Activated T-cell treated with anti-CD3 and anti-CD28 coated beads, Interleukin-2, amount 50 U/mL, for 72 hours (primary cell): ENCODE data around the gene RAD23B. TPM values are rescaled to one million over a fixed set of nuclear protein-coding genes. Genes with fewer than 3 reads are reported as not detected.

ENCODE experiments used
- ATAC-seq, 2 donors: fragments of 150-1000 bp; cut with Tn5 transposase; replicated peaks in 1 of 2; 2 replicates each; pipeline ENCODE4 v1.10.0; 2021; ENCODE audit warnings: moderate library complexity in 2 of 2, mild to moderate bottlenecking in 1 of 2
- DNase-seq, 2 donors: peaks; one replicate each; pipeline ENCODE4 v3.0.0; 2021 to 2022; ENCODE audit warnings: mixed read lengths in 1 of 2
- H3K27ac Mint-ChIP-seq: one replicate; pipeline ENCODE4 v1.8.0; 2022; ENCODE audit warnings: mild to moderate bottlenecking, moderate library complexity, mixed read lengths
- H3K27me3 Mint-ChIP-seq: one replicate; pipeline ENCODE4 v1.8.0; 2022; ENCODE audit warnings: low read depth, mixed read lengths
- H3K36me3 Mint-ChIP-seq, 2 donors: one replicate each; pipeline ENCODE4 v1.8.0; 2022; ENCODE audit warnings: mixed read lengths in 2 of 2, mild to moderate bottlenecking in 1 of 2; ENCODE audit not compliant: insufficient read depth in 2 of 2
- H3K4me1 Mint-ChIP-seq: one replicate; pipeline ENCODE4 v1.8.0; 2022; ENCODE audit warnings: low read depth, mixed read lengths
- H3K4me3 Mint-ChIP-seq, 2 donors: one replicate each; pipeline ENCODE4 v1.8.0; 2022; ENCODE audit warnings: mild to moderate bottlenecking in 2 of 2, mixed read lengths in 2 of 2, moderate library complexity in 2 of 2
- H3K9me3 Mint-ChIP-seq, 2 donors: one replicate each; pipeline ENCODE4 v1.8.0; 2022; ENCODE audit warnings: mixed read lengths in 2 of 2
- total RNA-seq, 2 donors: library from RNA; stranded (reverse); gene quantifications; one replicate each; pipeline ENCODE4 v1.2.3, GENCODE V29; 2022

Gene RAD23B
- total RNA-seq, 2 donors from 2014 or later, result 88.7 to 112 TPM

DNA sequence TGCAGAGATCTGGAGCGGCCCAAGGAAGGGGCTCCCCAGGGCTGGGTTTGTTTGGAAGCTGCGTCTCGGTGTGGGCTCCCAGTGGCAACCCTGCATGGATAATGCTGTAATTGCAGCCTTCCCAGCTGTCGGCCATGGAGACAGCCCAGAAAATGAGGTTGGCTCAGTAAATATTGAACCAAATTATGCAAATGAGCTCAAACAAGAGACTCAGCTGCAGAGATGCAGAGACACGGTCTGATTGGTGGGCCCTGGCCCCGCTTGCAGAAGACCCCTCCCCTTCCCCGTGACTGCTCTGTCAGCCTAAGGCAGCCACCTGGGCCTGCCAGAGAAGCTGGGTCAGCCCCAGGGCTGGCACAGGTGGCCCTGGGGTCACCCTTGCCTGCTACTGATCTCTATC lies 75.9 kb downstream of the RAD23B start:
- Mint-ChIP-seq H3K36me3 (no peaks in the 10 kb centered on the region), H3K27ac (no peak overlapping the region), H3K4me3 (no peak overlapping the region), H3K4me1 (peaks cover 15% of the 10 kb centered on the region), H3K9me3 (no peaks in the 10 kb centered on the region), H3K27me3 (peaks cover 7% of the 10 kb centered on the region)
- ATAC-seq, result no peak
- DNase-seq, result no peak

DNA sequence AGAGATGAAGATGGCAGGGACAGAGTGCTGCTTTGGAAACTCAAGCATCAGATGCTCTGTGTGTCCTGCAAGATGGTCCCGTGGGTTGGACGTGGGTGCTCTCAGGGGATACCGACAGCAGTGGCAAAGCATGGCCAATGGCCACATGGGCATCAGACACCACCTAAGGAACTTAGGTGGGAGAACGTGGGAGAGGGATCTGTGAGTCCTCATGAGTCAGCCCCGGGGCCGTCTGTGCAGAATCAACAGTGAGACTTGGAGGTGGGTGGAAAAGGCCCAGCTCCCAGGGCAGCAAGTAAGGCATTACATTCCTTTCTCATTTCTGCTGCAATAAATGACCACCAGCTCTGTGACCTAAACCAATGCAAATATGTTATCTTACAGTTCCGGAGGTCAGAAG lies 77.0 kb downstream of the RAD23B start:
- no peak overlapping the region for H3K27ac Mint-ChIP-seq
- DNase-seq (no peak), ATAC-seq (no peak)
- no peaks in the 10 kb centered on the region for H3K9me3 Mint-ChIP-seq
- H3K4me1 Mint-ChIP-seq, result peaks cover 15% of the 10 kb centered on the region
- no peak overlapping the region for H3K4me3 Mint-ChIP-seq
- no peaks in the 10 kb centered on the region for H3K36me3 Mint-ChIP-seq
- H3K27me3 Mint-ChIP-seq, result no peaks in the 10 kb centered on the region

- ATAC-seq (peak in 1 of 2 donors; percentile 47), DNase-seq (peak in 1 of 2 donors; percentile 13)
- H3K4me3 Mint-ChIP-seq, result no peak overlapping the region
- H3K27me3 Mint-ChIP-seq, result no peaks in the 10 kb centered on the region
- no peak overlapping the region for H3K27ac Mint-ChIP-seq
- H3K9me3 Mint-ChIP-seq, result no peaks in the 10 kb centered on the region
- H3K4me1 Mint-ChIP-seq, result peaks cover 15% of the 10 kb centered on the region
- no peaks in the 10 kb centered on the region for H3K36me3 Mint-ChIP-seq
Observed at GRCh38 chr9:107361816-107362215, 78.7 kb downstream of the RAD23B start.

DNA sequence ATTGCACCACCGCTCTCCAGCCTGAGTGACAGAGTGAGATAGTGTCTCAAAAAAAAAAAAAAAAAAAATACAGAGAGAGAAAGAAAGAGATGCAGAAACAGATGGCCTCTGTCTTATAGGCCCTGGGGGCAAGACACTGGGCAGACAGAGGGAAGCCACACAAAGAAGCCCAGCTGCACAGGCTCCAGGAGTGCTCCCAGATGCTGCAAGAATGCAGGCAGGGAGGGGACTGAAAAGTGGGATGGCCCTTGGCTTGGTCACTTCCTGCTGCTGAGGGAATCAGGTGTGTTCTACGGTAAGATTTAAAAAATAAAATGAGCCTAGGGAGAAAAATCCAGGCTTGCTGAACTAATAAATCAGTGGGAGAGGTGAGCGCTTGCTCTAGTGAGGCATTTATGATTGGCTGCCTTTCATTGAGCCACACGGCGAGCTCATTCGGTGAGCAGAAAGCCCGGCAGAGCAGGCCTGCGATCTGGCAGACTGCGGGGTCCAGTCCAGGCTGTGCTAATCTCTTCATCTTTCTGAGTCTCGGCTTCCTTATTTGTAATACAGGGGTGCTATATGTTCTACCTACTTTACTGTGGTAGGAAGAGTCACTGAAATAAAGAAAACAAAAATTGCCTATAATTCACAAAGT lies 80.6 kb downstream of the RAD23B start:
- H3K36me3 Mint-ChIP-seq, result no peaks in the 10 kb centered on the region
- DNase-seq, result no peak
- peaks cover 6% of the 10 kb centered on the region for H3K27me3 Mint-ChIP-seq
- H3K4me3 Mint-ChIP-seq, result no peak overlapping the region
- no peaks in the 10 kb centered on the region for H3K9me3 Mint-ChIP-seq
- H3K27ac Mint-ChIP-seq, result no peak overlapping the region
- no peak for ATAC-seq
- H3K4me1 Mint-ChIP-seq, result peaks cover 15% of the 10 kb centered on the region

GRCh38 chr9:107367727-107368502 lies 84.8 kb downstream of the RAD23B start:
- no peaks in the 10 kb centered on the region for H3K9me3 Mint-ChIP-seq

GRCh38 chr9:107368696-107369095 lies 85.6 kb downstream of the RAD23B start:
- H3K27ac Mint-ChIP-seq, result no peak overlapping the region
- ATAC-seq (no peak), DNase-seq (no peak)
- no peaks in the 10 kb centered on the region for H3K4me1 Mint-ChIP-seq
- no peaks in the 10 kb centered on the region for H3K36me3 Mint-ChIP-seq
- peaks cover 12% of the 10 kb centered on the region for H3K27me3 Mint-ChIP-seq
- no peak overlapping the region for H3K4me3 Mint-ChIP-seq
- H3K9me3 Mint-ChIP-seq, result no peaks in the 10 kb centered on the region

More at GRCh38 chr9:107367727-107368502, 84.8 kb downstream of the RAD23B start:
- DNase-seq (no peak), ATAC-seq (no peak)
- no peaks in the 10 kb centered on the region for H3K4me1 Mint-ChIP-seq
- no peak overlapping the region for H3K27ac Mint-ChIP-seq
- H3K36me3 Mint-ChIP-seq, result no peaks in the 10 kb centered on the region
- H3K4me3 Mint-ChIP-seq, result no peak overlapping the region
- H3K27me3 Mint-ChIP-seq, result peaks cover 12% of the 10 kb centered on the region

DNA sequence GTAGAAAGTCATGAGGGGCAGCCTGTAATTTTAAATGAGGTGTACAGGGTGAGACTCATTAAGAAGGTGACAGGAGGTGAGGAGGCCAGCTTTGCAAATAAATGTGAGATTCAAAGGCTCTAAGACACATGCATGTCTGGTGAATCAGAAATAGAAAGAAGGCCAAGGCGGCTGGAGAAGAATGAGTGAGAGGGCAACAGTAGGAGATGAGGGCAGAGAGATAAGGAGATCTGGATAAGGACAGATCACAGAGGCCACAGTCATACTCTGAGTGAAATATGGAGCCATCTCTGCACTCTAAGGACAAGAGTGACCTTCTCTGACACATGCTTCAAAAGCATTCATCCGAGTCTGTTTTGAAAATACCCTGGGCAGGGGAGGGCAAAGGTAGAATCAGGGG lies 90.7 kb downstream of the RAD23B start:
- DNase-seq (no peak), ATAC-seq (no peak)
- Mint-ChIP-seq H3K9me3 (no peaks in the 10 kb centered on the region), H3K36me3 (no peaks in the 10 kb centered on the region), H3K4me1 (no peaks in the 10 kb centered on the region), H3K27ac (no peak overlapping the region), H3K4me3 (no peak overlapping the region), H3K27me3 (peaks cover 5% of the 10 kb centered on the region)

- H3K4me3 Mint-ChIP-seq, result no peak overlapping the region
- DNase-seq (no peak), ATAC-seq (no peak)
- no peaks in the 10 kb centered on the region for H3K9me3 Mint-ChIP-seq
- H3K36me3 Mint-ChIP-seq, result no peaks in the 10 kb centered on the region
- H3K4me1 Mint-ChIP-seq, result no peaks in the 10 kb centered on the region
- H3K27ac Mint-ChIP-seq, result no peak overlapping the region
- H3K27me3 Mint-ChIP-seq, result no peaks in the 10 kb centered on the region
Observed at GRCh38 chr9:107375001-107375400, 91.9 kb downstream of the RAD23B start.

DNA sequence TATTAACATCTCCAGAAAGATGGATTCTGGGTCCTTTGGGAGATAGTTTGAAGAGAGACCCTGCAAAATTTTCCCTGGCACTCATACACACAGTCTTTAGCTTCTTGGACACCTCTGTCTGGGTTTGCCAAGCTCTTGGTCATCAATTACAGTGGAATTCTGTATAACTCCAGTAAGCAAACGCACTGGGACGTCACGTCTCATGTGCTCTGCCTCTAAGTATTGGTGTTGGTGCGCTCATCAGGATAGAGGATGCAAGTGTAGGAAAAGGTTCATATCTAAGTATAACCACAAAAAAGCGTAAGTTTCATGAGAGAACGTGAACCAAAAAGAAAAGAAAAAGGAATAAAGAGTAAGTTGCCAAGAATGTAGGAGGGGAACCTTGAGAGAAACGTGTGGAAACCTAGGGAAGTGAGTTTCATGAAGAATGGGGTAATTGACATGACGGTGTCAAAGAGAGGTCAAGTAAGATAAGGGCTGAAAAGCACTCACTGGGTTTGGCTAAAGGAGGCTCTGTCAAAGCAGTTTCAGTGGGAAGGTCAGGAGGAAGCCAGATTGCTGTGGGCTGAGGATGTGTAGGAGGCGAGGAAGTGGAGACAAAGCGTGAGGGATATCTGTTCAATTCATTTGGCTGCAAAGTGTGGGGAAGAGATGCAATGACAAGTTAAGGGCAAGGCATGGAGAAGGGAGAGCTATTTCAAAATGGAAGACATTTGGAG lies 92.7 kb downstream of the RAD23B start:
- Mint-ChIP-seq H3K4me1 (no peaks in the 10 kb centered on the region), H3K27me3 (no peaks in the 10 kb centered on the region)
- no peak for DNase-seq

DNA sequence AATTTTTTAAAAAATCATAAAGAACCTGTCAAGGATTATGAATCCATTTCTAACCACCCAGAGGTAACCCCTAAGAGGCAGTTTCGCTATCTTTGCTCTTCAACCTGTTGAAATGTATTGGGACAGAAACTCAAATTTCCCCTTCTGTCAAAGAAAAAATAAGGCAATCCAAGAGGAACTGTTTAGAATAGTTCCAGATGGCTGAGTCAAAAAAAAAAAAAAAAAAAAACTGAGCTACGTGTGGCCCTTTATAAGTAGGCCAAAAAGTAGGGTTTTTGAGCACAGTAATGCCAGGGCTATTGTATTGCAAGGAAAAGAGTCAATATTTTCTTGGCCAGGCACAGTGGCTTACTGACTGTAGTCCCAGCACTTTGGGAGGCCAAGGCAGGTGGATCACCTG lies 94.9 kb downstream of the RAD23B start:
- Mint-ChIP-seq H3K4me1 (no peaks in the 10 kb centered on the region), H3K27ac (no peak overlapping the region), H3K9me3 (no peaks in the 10 kb centered on the region), H3K27me3 (peaks cover 5% of the 10 kb centered on the region), H3K36me3 (no peaks in the 10 kb centered on the region), H3K4me3 (no peak overlapping the region)
- DNase-seq, result no peak
- ATAC-seq, result no peak

More for the DNA sequence above, 92.7 kb downstream of the RAD23B start:
- Mint-ChIP-seq H3K27ac (no peak overlapping the region), H3K4me3 (no peak overlapping the region), H3K9me3 (no peaks in the 10 kb centered on the region), H3K36me3 (no peaks in the 10 kb centered on the region)
- no peak for ATAC-seq

Other genes with a start within 250 kb of the RAD23B start
- gene KLF4, start 206.5 kb downstream of the RAD23B start, total RNA-seq, result 1 to 10 TPM; 1.7 to 3.5 TPM